A673 (cell line): ENCODE data around the gene NBAS.

Source experiments
- CTCF ChIP-seq: fragments of 300-800, 200-600 bp; sonication (generic); conservative IDR thresholded peaks from 2 replicates; pipeline ENCODE4 v1.5.1; 2017; ENCODE audit warnings: low read depth, mild to moderate bottlenecking, antibody characterized with exemption, low read length, moderate library complexity, mixed read lengths
- EZH2 ChIP-seq: fragments of 200-600 bp; sonication (generic); IDR thresholded peaks from 2 replicates; pipeline ENCODE4 v1.6.1; 2017; ENCODE audit warnings: borderline replicate concordance, low read depth, mild to moderate bottlenecking, mixed read lengths, antibody characterized with exemption, low read length; ENCODE audit not compliant: poor library complexity, severe bottlenecking

- TF ChIP-seq CTCF (no peak), EZH2 (no peak)
Measured at GRCh38 chr2:15554525-15555218, 6.5 kb downstream of the NBAS start.
